HUES64 (cell line): Measurements from ENCODE around the gene TMEM120B.

Experiments used
- H3K27ac ChIP-seq: 2 replicates; pipeline ENCODE4 v1.7.0; 2013; ENCODE audit warnings: low read depth, low read length, inconsistent platforms
- H3K27me3 ChIP-seq: 2 replicates; pipeline ENCODE4 v1.6.1; 2013; ENCODE audit warnings: mild to moderate bottlenecking, low read length; ENCODE audit not compliant: insufficient read depth
- H3K36me3 ChIP-seq: 2 replicates; pipeline ENCODE4 v1.6.1; 2013; ENCODE audit warnings: mild to moderate bottlenecking, low read length; ENCODE audit not compliant: insufficient read depth
- H3K4me1 ChIP-seq: 2 replicates; pipeline ENCODE4 v1.6.1; 2013; ENCODE audit warnings: mild to moderate bottlenecking, low read length, moderate library complexity; ENCODE audit not compliant: insufficient read depth
- H3K4me3 ChIP-seq: 2 replicates; pipeline ENCODE4 v1.5.1; 2013; ENCODE audit warnings: mild to moderate bottlenecking, low read length, moderate library complexity
- H3K9ac ChIP-seq: 2 replicates; pipeline ENCODE4 v1.6.1; 2013; ENCODE audit warnings: mild to moderate bottlenecking, low read depth, low read length
- H3K9me3 ChIP-seq: 2 replicates; pipeline ENCODE4 v1.6.1; 2013; ENCODE audit warnings: low read depth, low read length; ENCODE audit not compliant: insufficient read depth
- WGBS: fragments of 150-250, 120-280 bp; methylation state at CpG from one replicate; pipeline ENCODE4 v1.1.7; 2013; ENCODE audit warnings: missing lambda C conversion rate; 5-methylcytosine and 5-hydroxymethylcytosine counted together

TMEM120B gene

DNA sequence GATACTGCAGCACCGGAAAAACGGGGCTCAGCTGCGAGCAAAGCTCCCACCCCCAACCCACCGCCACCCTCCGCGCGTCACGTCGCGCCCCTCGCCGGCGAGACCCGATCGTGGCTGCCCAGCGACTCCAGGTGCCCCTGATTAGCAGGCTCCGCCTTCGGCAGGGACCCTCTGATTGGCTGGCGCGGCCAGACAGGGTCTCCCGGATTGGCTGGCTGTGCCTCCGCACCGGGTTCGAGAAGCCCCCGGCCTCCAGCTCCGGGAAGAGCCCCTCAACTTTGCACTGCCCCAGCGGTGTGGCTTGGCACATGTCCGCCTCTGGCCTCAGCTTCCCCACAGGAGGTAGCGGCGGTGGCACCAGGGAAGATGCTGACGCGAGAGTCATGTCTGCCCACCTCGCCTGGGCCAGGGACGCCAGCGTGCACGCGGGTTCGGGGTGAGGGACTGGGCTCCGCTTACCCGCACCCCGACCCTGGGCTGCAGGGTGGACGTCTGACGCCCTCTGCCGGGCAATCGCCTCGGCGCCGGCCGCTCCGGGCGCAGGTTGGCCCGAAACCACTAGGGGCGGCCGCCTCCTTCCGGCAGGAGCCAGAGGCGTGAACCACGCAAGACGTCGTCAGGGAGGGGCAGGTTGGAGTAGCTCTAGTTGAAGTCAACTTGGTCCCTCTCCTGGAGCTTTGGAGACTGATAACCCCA is 81.4 kb downstream of the TMEM120B start:
- Histone ChIP-seq H3K4me1 (peaks cover 24% of the 10 kb centered on the region), H3K27me3 (no peaks in the 10 kb centered on the region; the same call in 1 of the 2 replicates), H3K9me3 (no peaks in the 10 kb centered on the region), H3K4me3 (peak overlapping the region; percentile 56), H3K36me3 (peaks cover 18% of the 10 kb centered on the region), H3K9ac (peak overlapping the region; percentile 44; the same call in 1 of the 2 replicates), H3K27ac (peak overlapping the region; percentile 47; the same call in 1 of the 2 replicates)
- WGBS = under 1% methylated on average over 59 of the region's 59 CpGs

DNA sequence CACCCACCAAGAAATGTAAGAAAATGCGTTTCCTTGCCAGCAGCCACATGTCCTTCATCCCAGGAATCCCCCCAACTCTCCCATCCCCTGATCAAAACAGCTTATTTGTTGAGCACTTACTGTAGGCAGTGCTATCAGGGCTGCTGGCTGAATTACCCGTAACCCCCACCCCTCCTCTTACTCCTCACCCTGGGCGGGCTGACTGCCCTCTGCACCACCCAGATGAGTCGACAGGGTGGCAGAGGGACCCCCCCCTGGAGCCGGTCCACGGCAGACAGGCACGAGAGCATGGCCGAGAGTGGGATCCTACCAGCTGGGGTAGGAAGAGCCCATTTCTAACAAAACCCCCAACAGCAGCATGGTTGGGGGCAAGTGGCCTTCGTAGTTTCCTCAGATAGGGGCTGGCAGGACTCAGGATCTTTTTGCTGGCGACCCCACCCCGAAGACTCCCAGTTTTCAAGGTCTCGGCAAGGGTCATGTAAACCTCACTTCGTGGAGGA is 82.0 kb downstream of the TMEM120B start:
- H3K27ac ChIP-seq = peak overlapping the region; percentile 24; the same call in 1 of the 2 replicates
- no peaks in the 10 kb centered on the region for H3K9me3 ChIP-seq
- H3K4me3 ChIP-seq = peak overlapping the region; percentile 30
- 9% methylated on average over 13 of the region's 13 CpGs for WGBS
- peaks cover 18% of the 10 kb centered on the region for H3K36me3 ChIP-seq
- H3K27me3 ChIP-seq = no peaks in the 10 kb centered on the region; the same call in 1 of the 2 replicates
- H3K4me1 ChIP-seq = peaks cover 27% of the 10 kb centered on the region
- H3K9ac ChIP-seq = 0 out of 2 replicates have a peak overlapping the region, but pooled peaks have one; percentile 0

DNA sequence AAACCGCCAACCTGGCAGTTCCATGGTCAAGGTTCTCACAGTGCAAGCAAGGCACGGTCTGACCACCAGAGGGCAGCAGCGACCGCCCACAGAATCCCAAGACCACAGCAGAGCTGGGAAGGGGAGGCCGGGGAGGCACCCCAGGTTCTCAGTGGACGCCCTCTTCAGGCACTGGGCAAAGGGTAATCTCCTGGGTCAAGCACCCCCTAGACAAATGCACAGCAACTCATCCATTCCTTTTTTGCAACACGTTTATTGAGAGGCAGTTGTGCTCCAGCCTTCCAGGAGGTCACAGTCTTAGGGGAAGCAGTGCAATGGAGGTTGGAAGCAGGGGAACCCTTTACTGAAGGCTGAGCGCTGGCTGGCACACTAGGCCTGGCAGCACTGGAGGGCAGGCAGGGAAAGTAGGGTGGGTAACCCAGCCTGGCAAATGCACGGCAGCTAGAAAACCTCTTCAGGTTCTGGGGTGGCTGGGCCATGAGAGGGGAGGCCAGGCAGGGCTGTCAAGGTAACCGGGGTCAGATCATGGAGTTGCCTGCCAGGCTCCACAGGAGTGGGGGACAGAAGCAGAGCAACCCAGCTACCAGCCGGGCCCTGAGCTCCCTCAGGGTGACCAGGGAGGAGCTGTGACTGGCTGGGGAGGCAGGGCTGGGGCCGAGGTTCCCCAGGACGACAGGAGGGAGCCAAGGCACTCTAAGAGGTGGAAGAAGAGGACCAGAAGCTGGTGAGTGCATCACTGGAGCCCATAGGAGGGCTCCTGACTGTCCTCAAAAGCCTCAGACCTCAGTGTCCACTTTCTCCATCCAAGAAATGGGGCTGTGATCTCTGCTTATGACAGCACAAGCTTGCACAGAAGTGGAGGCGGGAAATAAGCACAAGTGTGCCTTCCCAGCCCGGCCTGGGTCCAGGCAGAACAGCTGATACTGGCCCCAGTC is 82.7 kb downstream of the TMEM120B start:
- Histone ChIP-seq H3K27ac (peak overlapping the region; percentile 46; the same call in 1 of the 2 replicates), H3K27me3 (no peaks in the 10 kb centered on the region; the same call in 1 of the 2 replicates), H3K9me3 (no peaks in the 10 kb centered on the region), H3K36me3 (peaks cover 18% of the 10 kb centered on the region), H3K9ac (0 out of 2 replicates have a peak overlapping the region, but pooled peaks have one; percentile 0), H3K4me3 (peak overlapping the region; percentile 30; the same call in 1 of the 2 replicates), H3K4me1 (peaks cover 25% of the 10 kb centered on the region)
- WGBS = 49% methylated on average over 15 of the region's 15 CpGs

DNA sequence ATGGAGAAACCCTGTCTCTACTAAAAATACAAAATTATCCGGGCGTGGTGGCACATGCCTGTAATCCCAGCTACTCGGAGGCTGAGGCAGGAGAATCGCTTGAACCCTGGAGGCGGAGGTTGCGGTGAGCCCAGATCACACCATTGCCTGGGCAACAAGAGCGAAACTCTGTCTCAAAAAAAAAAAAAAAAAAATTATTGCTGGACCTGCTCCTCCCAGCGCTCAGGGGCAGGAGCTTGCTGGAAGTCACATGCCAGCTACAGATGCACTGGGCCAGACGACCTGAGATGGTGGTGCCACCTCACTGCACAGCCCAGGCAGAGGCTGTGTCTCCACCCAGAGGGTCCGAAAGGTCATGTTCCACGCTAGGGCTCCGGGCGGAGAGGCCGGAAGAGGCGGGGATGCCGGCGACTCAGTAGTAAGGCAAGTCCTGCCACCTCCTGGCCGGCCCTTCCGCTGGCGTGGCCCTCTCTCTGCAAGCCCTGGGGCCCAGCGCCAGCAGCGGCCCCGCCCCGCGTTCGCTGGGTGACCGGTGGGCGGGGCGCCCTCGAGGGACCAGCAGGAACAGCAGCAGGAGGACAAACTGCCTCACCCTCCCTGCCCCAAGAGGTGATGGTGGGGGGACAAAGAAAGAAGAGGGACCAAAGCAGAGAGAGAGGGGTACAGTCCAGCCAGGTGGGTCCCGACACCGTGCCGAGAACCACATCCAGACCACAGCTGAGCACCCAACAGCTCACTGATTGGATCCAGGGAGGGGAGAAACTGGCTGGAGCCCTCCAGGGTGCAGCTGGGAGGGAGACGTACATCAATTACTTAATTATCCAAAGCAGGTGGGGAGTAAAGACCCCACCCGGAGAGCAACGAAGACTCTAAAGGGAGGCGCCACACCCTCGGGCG is 84.6 kb downstream of the TMEM120B start:
- Histone ChIP-seq H3K9ac (peak overlapping the region; percentile 9; the same call in 1 of the 2 replicates), H3K9me3 (no peaks in the 10 kb centered on the region), H3K36me3 (peaks cover 18% of the 10 kb centered on the region), H3K27me3 (no peaks in the 10 kb centered on the region; the same call in 1 of the 2 replicates), H3K4me3 (peak overlapping the region; percentile 38), H3K27ac (no peak overlapping the region), H3K4me1 (peaks cover 25% of the 10 kb centered on the region)
- WGBS = 31% methylated on average over 36 of the region's 39 CpGs

DNA sequence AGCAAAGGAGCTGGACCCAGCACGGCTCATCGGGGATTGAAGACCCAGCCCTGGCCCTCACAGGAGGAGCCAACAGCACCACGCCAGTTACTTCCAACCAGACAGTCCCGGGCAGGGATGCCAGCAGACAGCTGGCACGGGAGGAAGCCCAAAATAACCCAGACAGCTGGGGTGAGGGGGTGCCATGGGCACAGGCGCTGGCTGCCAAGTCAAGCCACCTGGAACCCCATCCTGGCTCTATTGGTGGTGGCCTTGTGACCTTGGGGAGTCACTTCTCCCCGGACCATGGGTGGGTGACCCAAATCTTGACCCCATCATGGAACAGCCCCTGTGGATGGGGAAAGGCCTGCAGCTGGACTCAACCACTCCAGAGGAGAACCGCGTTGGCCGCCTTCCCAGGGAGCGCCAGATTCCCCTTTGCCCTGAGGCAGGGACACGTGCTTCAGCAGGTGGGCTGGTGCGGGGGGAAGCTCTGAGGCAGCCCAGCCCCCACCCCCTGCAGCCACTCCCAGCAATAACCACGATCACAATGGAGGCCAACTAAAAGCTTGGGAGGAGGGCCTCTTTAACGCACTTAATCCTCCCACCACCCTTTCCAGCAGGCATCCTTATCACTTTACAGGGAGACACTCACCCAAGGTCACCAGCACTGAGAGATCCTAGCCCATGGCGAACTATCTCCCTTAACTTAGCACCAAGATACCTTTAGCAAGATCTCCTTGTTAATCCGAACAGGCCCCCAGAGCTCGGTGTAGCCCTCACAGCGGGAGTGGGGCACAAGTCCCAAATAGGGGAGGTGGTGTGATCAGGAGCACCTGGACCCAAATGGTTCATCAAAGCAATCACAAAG is 85.6 kb downstream of the TMEM120B start:
- no peaks in the 10 kb centered on the region for H3K9me3 ChIP-seq
- WGBS = 34% methylated on average over 19 of the region's 19 CpGs
- H3K9ac ChIP-seq = peak overlapping the region; percentile 19
- peak overlapping the region; percentile 75; the same call in 1 of the 2 replicates for H3K27ac ChIP-seq
- peaks cover 18% of the 10 kb centered on the region for H3K36me3 ChIP-seq
- H3K27me3 ChIP-seq = no peaks in the 10 kb centered on the region
- peak overlapping the region; percentile 78 for H3K4me3 ChIP-seq
- peaks cover 25% of the 10 kb centered on the region for H3K4me1 ChIP-seq

DNA sequence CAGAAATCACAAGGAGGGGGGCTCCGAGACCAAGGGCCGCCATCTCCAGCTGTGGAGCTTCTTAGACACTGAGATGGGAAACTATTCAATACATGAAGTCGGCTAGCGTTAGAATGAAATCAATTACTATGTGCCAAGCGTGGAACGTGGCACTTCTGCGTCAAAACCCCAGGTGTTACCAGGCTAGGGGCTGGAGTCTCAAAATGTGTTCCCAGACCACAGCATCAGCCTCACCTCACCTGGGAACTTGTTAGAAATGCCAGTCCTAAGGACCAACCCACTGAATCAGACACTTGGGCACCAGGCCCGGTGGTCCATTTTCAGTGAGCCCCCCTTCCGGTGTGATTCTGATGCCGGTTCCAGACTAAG is 86.2 kb downstream of the TMEM120B start:
- Histone ChIP-seq H3K9ac (peak overlapping the region; percentile 18; the same call in 1 of the 2 replicates), H3K27ac (peak overlapping the region; percentile 75; the same call in 1 of the 2 replicates), H3K36me3 (peaks cover 18% of the 10 kb centered on the region), H3K4me3 (peak overlapping the region; percentile 78), H3K9me3 (no peaks in the 10 kb centered on the region), H3K4me1 (peaks cover 25% of the 10 kb centered on the region), H3K27me3 (no peaks in the 10 kb centered on the region)
- WGBS = 38% methylated on average over 10 of the region's 10 CpGs

DNA sequence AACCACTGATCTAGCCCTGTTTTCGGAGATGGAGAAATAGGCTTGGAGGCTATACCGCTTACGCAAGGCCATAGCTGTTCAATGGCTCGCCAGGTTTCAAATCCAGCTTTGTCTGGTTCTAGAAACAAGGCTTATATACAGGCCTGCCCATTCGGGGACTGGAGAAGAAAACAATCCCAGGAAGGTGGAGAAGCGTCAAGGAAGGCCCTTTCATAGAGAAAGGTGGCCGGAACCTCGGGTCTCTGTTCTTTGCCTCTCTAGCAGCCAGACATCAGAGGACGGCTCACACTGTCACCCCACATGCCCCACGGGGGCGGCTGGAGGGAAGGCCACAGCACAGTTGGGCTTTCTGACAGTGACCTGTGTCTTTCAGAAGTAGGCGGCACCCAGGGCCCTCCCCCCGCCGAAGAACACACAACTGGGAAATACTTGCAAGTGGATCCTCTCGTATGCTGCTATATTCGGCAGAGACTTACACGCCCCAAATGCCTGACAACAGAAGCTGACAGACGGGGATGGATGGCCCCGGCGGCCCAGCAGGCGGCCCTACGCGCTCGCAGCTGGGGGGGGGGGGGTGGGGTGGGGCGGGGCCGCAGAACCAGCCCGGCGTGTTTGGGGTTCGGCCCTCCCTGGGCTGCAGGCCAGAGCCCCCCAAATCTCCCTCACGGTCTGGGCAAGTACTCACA is 86.7 kb downstream of the TMEM120B start:
- peak overlapping the region; percentile 99 for H3K27ac ChIP-seq
- no peaks in the 10 kb centered on the region for H3K27me3 ChIP-seq
- 13% methylated on average over 21 of the region's 30 CpGs for WGBS
- H3K4me3 ChIP-seq = peak overlapping the region; percentile 78
- H3K4me1 ChIP-seq = peaks cover 25% of the 10 kb centered on the region
- H3K36me3 ChIP-seq = peaks cover 18% of the 10 kb centered on the region
- peak overlapping the region; percentile 99 for H3K9ac ChIP-seq
- no peaks in the 10 kb centered on the region for H3K9me3 ChIP-seq

DNA sequence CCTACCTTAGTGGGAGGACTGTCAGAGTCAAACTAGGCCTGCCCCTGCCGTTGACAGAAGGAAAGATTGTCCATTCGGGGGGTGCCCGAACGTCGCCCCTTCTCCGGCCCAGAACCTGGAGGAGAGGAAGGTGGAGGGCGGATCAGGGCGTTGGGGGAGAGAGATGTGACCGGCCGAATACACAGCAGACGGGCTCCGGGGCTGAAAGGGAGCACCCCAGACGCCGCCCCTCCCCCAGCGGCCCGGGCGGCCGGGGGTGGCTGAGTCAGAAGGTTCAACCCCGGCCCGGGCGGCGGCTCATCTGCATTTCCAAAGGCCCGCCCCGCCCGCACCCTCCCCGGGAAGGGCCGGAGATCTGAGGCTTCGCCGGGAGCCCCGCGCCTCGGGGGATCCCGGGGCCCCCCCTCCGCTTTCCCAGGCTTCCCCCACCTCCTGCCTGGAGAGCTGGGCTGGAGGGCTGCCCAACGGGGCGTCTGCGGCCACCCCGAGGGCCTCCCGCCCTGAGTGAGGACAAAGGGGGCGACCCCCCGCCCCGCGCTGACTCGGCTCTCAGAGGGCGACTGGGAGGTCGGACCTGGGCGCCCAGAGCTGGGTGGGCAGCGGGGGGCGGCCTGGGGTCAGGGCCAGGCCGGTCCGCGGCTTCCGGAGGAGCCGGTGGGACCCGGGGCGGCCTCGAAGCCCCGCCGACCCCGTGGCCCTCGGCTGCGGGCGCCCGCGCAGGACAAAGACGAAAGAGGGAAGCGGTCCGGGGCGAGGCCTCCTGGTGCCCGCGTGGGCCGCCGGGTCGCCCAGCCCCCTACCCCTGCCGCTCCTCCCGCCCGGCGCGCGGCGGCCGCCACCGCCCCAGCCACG is 87.5 kb downstream of the TMEM120B start:
- WGBS = under 1% methylated on average over 84 of the region's 84 CpGs
- H3K4me1 ChIP-seq = peaks cover 25% of the 10 kb centered on the region
- H3K36me3 ChIP-seq = peaks cover 18% of the 10 kb centered on the region
- H3K27me3 ChIP-seq = no peaks in the 10 kb centered on the region
- H3K4me3 ChIP-seq = peak overlapping the region; percentile 78
- H3K9me3 ChIP-seq = no peaks in the 10 kb centered on the region
- H3K9ac ChIP-seq = peak overlapping the region; percentile 99
- H3K27ac ChIP-seq = peak overlapping the region; percentile 99
